Measurements from ENCODE around the gene KLHL11. TPM values are rescaled to one million over a fixed set of nuclear protein-coding genes. Genes with fewer than 3 reads are reported as not detected.
"Not testable (repeated sequence)": the region's sequence is repeated elsewhere in the genome, so short reads cannot be mapped to it uniquely, and the experiment has no call there.

KLHL11 gene
- total and polyA plus RNA-seq, 8 donors, result 8.7 to 13.3 (median 9.9) TPM

DNA sequence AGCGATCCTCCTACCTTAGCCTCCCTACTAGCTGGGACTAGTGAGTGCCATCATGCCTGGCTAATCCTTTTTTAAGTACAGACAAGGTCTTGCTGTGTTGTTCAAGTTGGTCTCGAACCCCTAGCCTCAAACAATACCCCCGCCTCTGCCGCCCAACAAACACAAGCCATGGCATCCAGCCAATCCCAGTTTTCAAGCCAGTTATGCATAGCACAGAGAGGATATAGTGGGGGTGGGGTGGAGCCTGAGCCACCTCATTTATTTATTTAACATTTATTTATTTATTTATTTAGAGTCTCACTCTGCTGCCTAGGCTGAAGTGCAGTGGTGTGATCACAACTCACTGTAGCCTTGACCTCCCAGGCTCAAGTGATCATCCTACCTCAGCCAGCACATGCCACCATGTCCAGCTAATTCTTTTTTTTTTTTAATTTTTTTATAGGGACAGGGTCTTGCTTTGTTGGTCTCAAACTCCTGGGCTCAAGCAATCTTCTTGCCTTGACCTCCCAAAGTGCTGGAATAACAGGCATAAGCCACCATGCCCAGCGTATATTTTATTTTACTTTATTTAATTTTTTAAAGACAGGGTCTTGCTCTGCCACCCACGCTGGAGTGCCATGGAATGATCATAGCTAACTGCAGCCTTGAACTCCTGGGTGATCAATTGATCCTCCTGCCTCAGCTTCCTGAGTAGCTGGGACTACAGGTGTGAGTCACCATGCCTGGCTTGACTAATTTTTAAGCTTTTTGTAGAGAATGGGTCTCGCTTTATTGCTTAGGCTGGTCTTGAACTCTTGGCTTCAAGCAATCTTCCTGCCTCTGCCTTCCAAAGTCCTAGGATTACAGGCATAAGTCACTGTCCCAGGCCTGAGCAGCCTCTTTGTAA lies 26.2 kb upstream of the KLHL11 start:
- no peak overlapping the region for H3K4me3 ChIP-seq
- no peak for ATAC-seq

GRCh38 chr17:41888332-41888965 lies 23.2 kb upstream of the KLHL11 start:
- no peak overlapping the region for H3K27ac ChIP-seq
- intact Hi-C loops (cut with DNase I), result no loop called here
- no peak for DNase-seq
- H3K27me3 ChIP-seq, result no peaks in the 10 kb centered on the region
- H3K9me3 ChIP-seq, result no peaks in the 10 kb centered on the region
- H3K36me3 ChIP-seq, result peaks cover 0 to 100% of the 10 kb centered on the region in 2 donors
- ATAC-seq, result no peak
- no peaks in the 10 kb centered on the region for H3K4me1 ChIP-seq
- H3K4me3 ChIP-seq, result no peak overlapping the region
- TF ChIP-seq, protein P1, sequence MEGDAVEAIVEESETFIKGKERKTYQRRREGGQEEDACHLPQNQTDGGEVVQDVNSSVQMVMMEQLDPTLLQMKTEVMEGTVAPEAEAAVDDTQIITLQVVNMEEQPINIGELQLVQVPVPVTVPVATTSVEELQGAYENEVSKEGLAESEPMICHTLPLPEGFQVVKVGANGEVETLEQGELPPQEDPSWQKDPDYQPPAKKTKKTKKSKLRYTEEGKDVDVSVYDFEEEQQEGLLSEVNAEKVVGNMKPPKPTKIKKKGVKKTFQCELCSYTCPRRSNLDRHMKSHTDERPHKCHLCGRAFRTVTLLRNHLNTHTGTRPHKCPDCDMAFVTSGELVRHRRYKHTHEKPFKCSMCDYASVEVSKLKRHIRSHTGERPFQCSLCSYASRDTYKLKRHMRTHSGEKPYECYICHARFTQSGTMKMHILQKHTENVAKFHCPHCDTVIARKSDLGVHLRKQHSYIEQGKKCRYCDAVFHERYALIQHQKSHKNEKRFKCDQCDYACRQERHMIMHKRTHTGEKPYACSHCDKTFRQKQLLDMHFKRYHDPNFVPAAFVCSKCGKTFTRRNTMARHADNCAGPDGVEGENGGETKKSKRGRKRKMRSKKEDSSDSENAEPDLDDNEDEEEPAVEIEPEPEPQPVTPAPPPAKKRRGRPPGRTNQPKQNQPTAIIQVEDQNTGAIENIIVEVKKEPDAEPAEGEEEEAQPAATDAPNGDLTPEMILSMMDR (IDR thresholded peaks at IDR 0.05), result no peak

More for the DNA sequence above, 26.2 kb upstream of the KLHL11 start:
- TF ChIP-seq, protein P1 (IDR thresholded peaks at IDR 0.05), result no peak
- Histone ChIP-seq H3K9me3 (no peaks in the 10 kb centered on the region), H3K27me3 (no peaks in the 10 kb centered on the region), H3K27ac (no peak overlapping the region), H3K36me3 (peaks cover 0 to 100% of the 10 kb centered on the region in 2 donors), H3K4me1 (no peaks in the 10 kb centered on the region)
- intact Hi-C loops (cut with DNase I), result no loop called here
- no peak for DNase-seq

DNA sequence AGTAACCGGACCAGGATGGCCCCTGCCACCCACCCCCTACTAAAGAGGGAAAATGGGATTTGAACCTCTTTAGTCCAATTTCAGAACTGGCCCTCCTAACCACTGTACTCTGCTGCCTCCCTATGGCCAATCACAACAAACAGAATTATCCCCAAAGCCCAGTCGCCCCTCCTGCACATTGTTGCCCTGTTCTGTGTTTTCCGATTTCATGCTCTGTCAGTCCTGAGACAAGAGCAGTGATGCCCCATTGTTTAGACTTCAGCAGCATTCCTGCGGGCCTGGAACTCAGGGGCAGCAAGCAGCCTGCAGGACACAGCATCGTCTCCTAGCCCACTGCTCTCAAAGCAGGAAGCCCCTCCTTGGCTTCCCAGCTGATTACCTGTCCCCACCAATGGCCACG lies 20.5 kb upstream of the KLHL11 start:
- Histone ChIP-seq H3K27ac (no peak overlapping the region), H3K9me3 (no peaks in the 10 kb centered on the region), H3K4me3 (no peak overlapping the region), H3K36me3 (peaks cover 0 to 100% of the 10 kb centered on the region in 2 donors), H3K27me3 (no peaks in the 10 kb centered on the region), H3K4me1 (no peaks in the 10 kb centered on the region)
- DNase-seq, result no peak
- intact Hi-C loops (cut with DNase I), result no loop called here
- TF ChIP-seq, protein P1 (IDR thresholded peaks at IDR 0.05), result no peak
- no peak for ATAC-seq

- H3K27me3 ChIP-seq, result no peaks in the 10 kb centered on the region
- DNase-seq (no peak), ATAC-seq (no peak)
- H3K27ac ChIP-seq, result no peak overlapping the region
- no peaks in the 10 kb centered on the region for H3K9me3 ChIP-seq
- TF ChIP-seq, protein P1 (IDR thresholded peaks at IDR 0.05), result no peak
- no peaks in the 10 kb centered on the region for H3K4me1 ChIP-seq
- intact Hi-C loops (cut with DNase I), result no loop called here
- H3K36me3 ChIP-seq, result peaks cover 0 to 100% of the 10 kb centered on the region in 2 donors
- no peak overlapping the region for H3K4me3 ChIP-seq
Measured at GRCh38 chr17:41882756-41883155, 17.5 kb upstream of the KLHL11 start.

DNA sequence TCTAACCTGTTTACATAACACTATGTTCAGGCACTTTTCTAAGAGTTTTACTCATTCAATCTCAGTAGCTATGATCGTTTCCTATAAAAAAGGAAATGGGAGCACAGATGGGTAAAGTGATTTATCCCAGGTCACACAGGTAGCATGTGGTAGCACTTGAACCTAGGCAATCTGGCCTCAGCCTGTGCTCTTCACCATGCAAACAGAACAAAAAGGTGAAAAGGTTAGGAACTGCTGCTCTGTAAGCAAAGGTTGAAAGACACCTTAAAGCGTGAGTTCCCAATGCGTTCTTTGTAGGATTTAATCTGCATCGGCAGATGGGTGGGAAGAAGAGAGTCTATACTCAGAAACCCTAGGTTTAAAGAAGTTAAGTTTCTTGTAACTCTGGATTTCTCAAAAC lies 14.9 kb upstream of the KLHL11 start:
- no peaks in the 10 kb centered on the region for H3K27me3 ChIP-seq
- intact Hi-C loops (cut with DNase I), result no loop called here
- H3K4me1 ChIP-seq, result no peaks in the 10 kb centered on the region
- no peak for ATAC-seq
- no peak for DNase-seq
- no peaks in the 10 kb centered on the region for H3K9me3 ChIP-seq
- peaks cover 0 to 89% of the 10 kb centered on the region in 2 donors for H3K36me3 ChIP-seq
- H3K27ac ChIP-seq, result no peak overlapping the region
- no peak overlapping the region for H3K4me3 ChIP-seq
- TF ChIP-seq, protein P1 (IDR thresholded peaks at IDR 0.05), result no peak

GRCh38 chr17:41874293-41874670 lies 9.1 kb upstream of the KLHL11 start:
- ATAC-seq; DNase-seq; H3K27ac ChIP-seq; H3K4me3 ChIP-seq; H3K9me3 ChIP-seq; intact Hi-C loops (cut with DNase I); H3K4me1 ChIP-seq; H3K27me3 ChIP-seq: not testable (repeated sequence)
- H3K36me3 ChIP-seq, result peaks cover 0 to 89% of the 10 kb centered on the region in 2 donors
